HepG2 (cell line): ENCODE results near the gene SCARB2. TPM values are rescaled to one million over a fixed set of nuclear protein-coding genes. Genes with fewer than 3 reads are reported as not detected.
A peak's percentile ranks its signal among the peaks of the same experiment; 100 is the strongest.

Experiments
- ATAC-seq: fragments of 200-7000 bp; cut with Tn5 transposase; 3 replicates; pipeline ENCODE4 v1.9.1; 2020; ENCODE audit warnings: mild to moderate bottlenecking, moderate library complexity
- BruUV-seq: library from RNA; stranded (reverse); fragments of 400-500 nt; replicated peaks from 2 replicates; lab custom pipeline; 2021; lab: Mats Ljungman, UMichigan
- CTCF ChIA-PET: fragments of 300-600 bp; formaldehyde crosslinking; extraction: SDS; loops from one replicate; lab custom pipeline; 2021; ENCODE audit warnings: low total read pairs, inconsistent platforms, low intra/inter-chr PET ratio; lab: Yijun Ruan, JAX
- POLR2A ChIA-PET: fragments of 350-600 bp; sonication (Branson Sonifier 250); formaldehyde crosslinking; loops from one replicate; lab custom pipeline; 2020; ENCODE audit warnings: antibody characterized with exemption, inconsistent platforms; lab: Yijun Ruan, JAX
- DNase-seq: peaks from one replicate; pipeline ENCODE4 v3.0.0-alpha.2; 2015; ENCODE audit warnings: low spot score
- FAIRE-seq: peaks from 3 replicates; lab custom pipeline; 2011; peaks lifted over from hg19 to GRCh38; lab: Jason Lieb, UNC
- H2AFZ ChIP-seq: one replicate; pipeline ENCODE4 v1.6.1; 2011; ENCODE audit warnings: low read length, inconsistent platforms
- H3K27ac ChIP-seq: fragments of 300-600 bp; 3 replicates; pipeline ENCODE4 v1.8.0; 2011; ENCODE audit warnings: mixed run types, mild to moderate bottlenecking, mixed read lengths, low read length, inconsistent platforms; ENCODE audit not compliant: insufficient read depth; ENCODE audit errors: extremely low read length
- H3K27me3 ChIP-seq, 2 experiments: fragments of 200-600 bp in 1 of 2; 2 replicates in 1 of 2; 3 replicates in 1 of 2; pipeline versions ENCODE4 v1.6.0 to v1.8.0; 2011; ENCODE audit warnings: low read length in 2 of 2, mild to moderate bottlenecking in 2 of 2, moderate library complexity in 2 of 2, inconsistent platforms in 1 of 2; ENCODE audit not compliant: insufficient read depth in 2 of 2, control insufficient read depth in 1 of 2
- H3K36me3 ChIP-seq, 2 experiments: fragments of 200-600 bp in 1 of 2; replicated peaks in 1 of 2; 2 replicates in 1 of 2; 3 replicates in 1 of 2; pipeline versions ENCODE4 v1.5.1 to v1.8.0; 2011; ENCODE audit warnings: low read length in 2 of 2, inconsistent platforms in 1 of 2; ENCODE audit not compliant: insufficient read depth in 2 of 2, control insufficient read depth in 1 of 2
- H3K4me1 ChIP-seq: 2 replicates; pipeline ENCODE4 v1.5.1; 2012; ENCODE audit warnings: low read length, inconsistent platforms; ENCODE audit not compliant: insufficient read depth
- H3K4me2 ChIP-seq: 2 replicates; pipeline ENCODE4 v1.6.0; 2011; ENCODE audit warnings: low read depth, low read length, inconsistent platforms
- H3K4me3 ChIP-seq, 3 experiments: fragments of 200-600 bp in 1 of 3; sonication (generic), shearing (Covaris generic) in 1 of 3; replicated peaks in 1 of 3; 2 replicates each; pipeline ENCODE4 v1.5.1; 2011 to 2016; ENCODE audit warnings: low read length in 3 of 3, inconsistent platforms in 2 of 3, low read depth in 2 of 3, mild to moderate bottlenecking in 2 of 3, control low read depth in 1 of 3, mixed read lengths in 1 of 3; ENCODE audit not compliant: insufficient read depth in 1 of 3
- H3K79me2 ChIP-seq: one replicate; pipeline ENCODE4 v1.6.1; 2011; ENCODE audit warnings: low read length, inconsistent platforms; ENCODE audit not compliant: insufficient read depth
- H3K9ac ChIP-seq: 2 replicates; pipeline ENCODE4 v1.6.0; 2011; ENCODE audit warnings: mild to moderate bottlenecking, low read depth, low read length, inconsistent platforms; ENCODE audit not compliant: insufficient read depth
- H3K9me3 ChIP-seq: 2 replicates; pipeline ENCODE4 v1.5.1; 2012; ENCODE audit warnings: mild to moderate bottlenecking, low read length
- H4K20me1 ChIP-seq: 2 replicates; pipeline ENCODE4 v1.6.0; 2011; ENCODE audit warnings: inconsistent platforms, mild to moderate bottlenecking, low read length, moderate library complexity; ENCODE audit not compliant: insufficient read depth
- ARNT ChIP-seq: fragments of 450-650 bp; IDR thresholded peaks from 2 replicates; pipeline ENCODE4 v1.6.1; 2017
- E2F5 ChIP-seq: sonication (generic); formaldehyde crosslinking; conservative IDR thresholded peaks from 2 replicates; pipeline ENCODE4 v1.4.0; 2020; ENCODE audit warnings: missing genetic modification reagents
- HNRNPLL ChIP-seq: fragments of 200-400 bp; formaldehyde crosslinking; IDR thresholded peaks from 2 replicates; pipeline ENCODE4 v1.6.1; 2017; ENCODE audit warnings: mild to moderate bottlenecking, low read depth, low read length; ENCODE audit not compliant: poor library complexity, severe bottlenecking
- KLF12 ChIP-seq: sonication (generic); formaldehyde crosslinking; IDR thresholded peaks from 2 replicates; pipeline ENCODE4 v1.4.0; 2020; ENCODE audit warnings: missing genetic modification reagents, borderline replicate concordance
- NCOA2 ChIP-seq: sonication (generic); formaldehyde crosslinking; IDR thresholded peaks from 2 replicates; pipeline ENCODE4 v1.8.0; 2022; ENCODE audit warnings: inconsistent platforms
- SP2 ChIP-seq: sonication (generic); formaldehyde crosslinking; IDR thresholded peaks from 2 replicates; pipeline ENCODE4 v1.5.1; 2020; ENCODE audit warnings: mild to moderate bottlenecking, missing genetic modification reagents
- TOE1 ChIP-seq: sonication (generic); formaldehyde crosslinking; IDR thresholded peaks from 2 replicates; pipeline ENCODE4 v1.4.0; 2020; ENCODE audit warnings: mild to moderate bottlenecking, missing genetic modification reagents
- ZNF333 ChIP-seq: sonication (generic); formaldehyde crosslinking; IDR thresholded peaks from 2 replicates; pipeline ENCODE4 v1.4.0; 2020; ENCODE audit warnings: mild to moderate bottlenecking, missing genetic modification reagents, borderline replicate concordance
- ZNF496 ChIP-seq: sonication (generic); formaldehyde crosslinking; IDR thresholded peaks from 2 replicates; pipeline ENCODE4 v1.8.1; 2023; ENCODE audit warnings: mild to moderate bottlenecking, moderate library complexity, missing genetic modification reagents; ENCODE audit not compliant: insufficient replicate concordance
- ZNF562 ChIP-seq: sonication (generic); formaldehyde crosslinking; IDR thresholded peaks from 2 replicates; pipeline ENCODE4 v1.8.0; 2022; ENCODE audit warnings: missing genetic modification reagents, borderline replicate concordance
- ZNF616 ChIP-seq: sonication (generic); formaldehyde crosslinking; IDR thresholded peaks from 2 replicates; pipeline ENCODE4 v1.5.0; 2020; ENCODE audit warnings: low read depth, mild to moderate bottlenecking, missing genetic modification reagents
- ZNF740 ChIP-seq: sonication (generic); formaldehyde crosslinking; IDR thresholded peaks from 2 replicates; pipeline ENCODE4 v1.4.0; 2020; ENCODE audit warnings: missing genetic modification reagents
- ZNF749 ChIP-seq: sonication (generic); formaldehyde crosslinking; IDR thresholded peaks from 2 replicates; pipeline ENCODE4 v1.8.0; 2022; ENCODE audit warnings: mild to moderate bottlenecking, missing genetic modification reagents, moderate library complexity, borderline replicate concordance
- ZNF776 ChIP-seq: sonication (generic); formaldehyde crosslinking; IDR thresholded peaks from 2 replicates; pipeline ENCODE4 v1.4.0; 2020; ENCODE audit warnings: mild to moderate bottlenecking, missing genetic modification reagents
- ZNF790 ChIP-seq: sonication (generic); formaldehyde crosslinking; IDR thresholded peaks from 2 replicates; pipeline ENCODE4 v1.8.0; 2022; ENCODE audit warnings: missing genetic modification reagents, mild to moderate bottlenecking, borderline replicate concordance
- WGBS: methylation state at CpG from one replicate; pipeline ENCODE4 v1.1.6; 2017; ENCODE audit warnings: low lambda C conversion rate; 5-methylcytosine and 5-hydroxymethylcytosine counted together
- in situ Hi-C: cut with HindIII; loops from 2 replicates; pipeline ENCODE4 v1.10.0; 2017; ENCODE audit warnings: low pct_unique_long_range_greater_than_20kb; ENCODE audit not compliant: extremely low pct_ligation_motif_present
- intact Hi-C: fragments of 100-400 bp; cut with micrococcal nuclease; formaldehyde crosslinking; loops from one replicate; pipeline ENCODE4 v1.10.0; 2022; ENCODE audit not compliant: unreplicated experiment
- polyA plus RNA-seq, 8 experiments: library from polyadenylated mRNA; depleted of rRNA in 3 of 8; stranded (reverse) in 7 of 8; unstranded in 1 of 8; fragments of >200 nt; fragmentation: Illumina TruSeq in 4 of 8; extraction: Trizol in 4 of 8; gene quantifications; 2 replicates each; pipeline versions ENCODE4 v1.2.1 to v1.2.3, GENCODE V29; 2011 to 2016; ENCODE audit warnings: low read depth in 4 of 8, missing spikeins in 1 of 8, mixed read lengths in 1 of 8; ENCODE audit not compliant: insufficient read depth in 1 of 8
- total RNA-seq, 5 experiments: library from RNA; depleted of rRNA; stranded (reverse); fragments of >200 nt; fragmentation: Illumina TruSeq; extraction: Trizol; gene quantifications; 2 replicates each; pipeline ENCODE4 v1.2.3, GENCODE V29; 2016; ENCODE audit warnings: low read depth in 1 of 5

SCARB2 gene
- total and polyA plus RNA-seq, 2 of the 13 experiments (the other 11 are each of a cell fraction or from before 2014, with no cell fraction given), result 40.6 to 43.4 TPM

- intact Hi-C loops (no loop called here), in situ Hi-C loops (no loop called here)
- ATAC-seq (no peak), FAIRE-seq (no peak), DNase-seq (no peak)
- H4K20me1 ChIP-seq, result no peaks in the 10 kb centered on the region
- no peaks in the 10 kb centered on the region for H3K9me3 ChIP-seq
- BruUV-seq, result TSS peak; percentile 64
- ChIA-PET CTCF (no interaction called here), POLR2A (no interaction called here)
- 72% methylated on average over 4 of the region's 4 CpGs for WGBS
- no peak overlapping the region for H3K9ac ChIP-seq
- no peak overlapping the region for H3K4me2 ChIP-seq
- TF ChIP-seq ZNF562 (CRISPR knock-in tag), result no peak
- TF ChIP-seq SP2 (CRISPR knock-in tag), result no peak
- TF ChIP-seq ZNF616 (CRISPR knock-in tag), result no peak
- TF ChIP-seq TOE1, result no peak
- no peak for TF ChIP-seq HNRNPLL
- TF ChIP-seq ZNF496 (CRISPR knock-in tag), result no peak
- TF ChIP-seq KLF12 (CRISPR knock-in tag), result no peak
- TF ChIP-seq ZNF333 (CRISPR knock-in tag), result no peak
- TF ChIP-seq ZNF790, result no peak
- no peak for TF ChIP-seq ZNF740 (CRISPR knock-in tag)
- no peak for TF ChIP-seq ZNF749 (CRISPR knock-in tag)
- no peak for TF ChIP-seq ZNF776
- no peak for TF ChIP-seq E2F5 (CRISPR knock-in tag)
- TF ChIP-seq NCOA2 (CRISPR knock-in tag), result no peak
- no peak for TF ChIP-seq ARNT
- H3K36me3 ChIP-seq, result no peaks in the 10 kb centered on the region
- peaks cover 12% of the 10 kb centered on the region for H3K4me1 ChIP-seq
- no peak overlapping the region; a peak in 1 of 6 replicates for H3K4me3 ChIP-seq
- H3K27ac ChIP-seq, result no peak overlapping the region
- H3K27me3 ChIP-seq, result no peaks in the 10 kb centered on the region
- no peak overlapping the region for H2AFZ ChIP-seq
- H3K79me2 ChIP-seq, result no peaks in the 10 kb centered on the region
These were observed 19.5 kb upstream of the SCARB2 start for GRCh38 chr4:76233083-76233482.
